GM12875 (cell line): ENCODE results near the gene RP9.

Source experiments
- H3K4me3 ChIP-seq: one replicate; pipeline ENCODE4 v1.5.1; 2011; ENCODE audit warnings: low read depth, low read length, control low read depth
- TF ChIP-seq, protein P1 (sequence below): IDR thresholded peaks from 2 replicates; pipeline ENCODE4 v1.5.1; 2011; ENCODE audit warnings: low read depth, mild to moderate bottlenecking, control low read depth, inconsistent platforms, low read length, moderate library complexity, borderline replicate concordance; ENCODE audit not compliant: insufficient read depth

The RP9 gene

GRCh38 chr7:33065981-33066380 is 43.2 kb downstream of the RP9 start:
- TF ChIP-seq, protein P1, sequence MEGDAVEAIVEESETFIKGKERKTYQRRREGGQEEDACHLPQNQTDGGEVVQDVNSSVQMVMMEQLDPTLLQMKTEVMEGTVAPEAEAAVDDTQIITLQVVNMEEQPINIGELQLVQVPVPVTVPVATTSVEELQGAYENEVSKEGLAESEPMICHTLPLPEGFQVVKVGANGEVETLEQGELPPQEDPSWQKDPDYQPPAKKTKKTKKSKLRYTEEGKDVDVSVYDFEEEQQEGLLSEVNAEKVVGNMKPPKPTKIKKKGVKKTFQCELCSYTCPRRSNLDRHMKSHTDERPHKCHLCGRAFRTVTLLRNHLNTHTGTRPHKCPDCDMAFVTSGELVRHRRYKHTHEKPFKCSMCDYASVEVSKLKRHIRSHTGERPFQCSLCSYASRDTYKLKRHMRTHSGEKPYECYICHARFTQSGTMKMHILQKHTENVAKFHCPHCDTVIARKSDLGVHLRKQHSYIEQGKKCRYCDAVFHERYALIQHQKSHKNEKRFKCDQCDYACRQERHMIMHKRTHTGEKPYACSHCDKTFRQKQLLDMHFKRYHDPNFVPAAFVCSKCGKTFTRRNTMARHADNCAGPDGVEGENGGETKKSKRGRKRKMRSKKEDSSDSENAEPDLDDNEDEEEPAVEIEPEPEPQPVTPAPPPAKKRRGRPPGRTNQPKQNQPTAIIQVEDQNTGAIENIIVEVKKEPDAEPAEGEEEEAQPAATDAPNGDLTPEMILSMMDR, result no peak
- no peak overlapping the region for H3K4me3 ChIP-seq

DNA sequence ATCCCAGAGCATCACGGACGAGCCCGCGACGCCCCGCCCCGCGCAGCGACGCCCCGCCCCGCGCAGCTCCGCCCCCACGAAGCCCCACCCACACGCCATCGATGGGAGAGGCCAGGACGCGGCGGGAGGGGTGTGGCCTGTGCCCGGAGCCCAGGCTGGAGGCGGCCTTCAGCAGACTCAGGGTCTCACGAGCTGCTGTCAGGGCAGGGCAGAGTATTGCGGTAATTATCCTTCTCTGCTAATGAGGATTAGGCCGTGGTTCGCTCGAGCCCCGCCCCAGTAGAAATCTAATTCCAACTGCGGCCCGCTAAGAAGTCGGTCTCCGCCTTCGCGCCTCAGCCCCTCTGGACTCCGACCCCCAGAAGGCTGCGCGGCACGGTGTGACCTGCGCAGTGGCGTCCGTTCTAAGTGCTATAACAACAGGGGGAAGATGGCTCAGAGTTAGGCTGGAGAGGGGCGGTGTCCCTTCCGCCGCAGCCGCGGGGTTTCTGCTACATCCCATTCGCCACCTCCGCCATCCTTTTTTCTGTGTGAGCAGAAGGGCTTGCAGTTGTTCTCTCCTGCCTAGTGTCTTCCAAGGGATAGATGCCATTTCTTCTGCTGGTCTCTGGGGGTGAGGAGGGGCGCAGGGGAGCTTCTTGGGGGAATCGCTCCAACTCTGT is 46.3 kb downstream of the RP9 start:
- TF ChIP-seq, protein P1, result no peak

DNA sequence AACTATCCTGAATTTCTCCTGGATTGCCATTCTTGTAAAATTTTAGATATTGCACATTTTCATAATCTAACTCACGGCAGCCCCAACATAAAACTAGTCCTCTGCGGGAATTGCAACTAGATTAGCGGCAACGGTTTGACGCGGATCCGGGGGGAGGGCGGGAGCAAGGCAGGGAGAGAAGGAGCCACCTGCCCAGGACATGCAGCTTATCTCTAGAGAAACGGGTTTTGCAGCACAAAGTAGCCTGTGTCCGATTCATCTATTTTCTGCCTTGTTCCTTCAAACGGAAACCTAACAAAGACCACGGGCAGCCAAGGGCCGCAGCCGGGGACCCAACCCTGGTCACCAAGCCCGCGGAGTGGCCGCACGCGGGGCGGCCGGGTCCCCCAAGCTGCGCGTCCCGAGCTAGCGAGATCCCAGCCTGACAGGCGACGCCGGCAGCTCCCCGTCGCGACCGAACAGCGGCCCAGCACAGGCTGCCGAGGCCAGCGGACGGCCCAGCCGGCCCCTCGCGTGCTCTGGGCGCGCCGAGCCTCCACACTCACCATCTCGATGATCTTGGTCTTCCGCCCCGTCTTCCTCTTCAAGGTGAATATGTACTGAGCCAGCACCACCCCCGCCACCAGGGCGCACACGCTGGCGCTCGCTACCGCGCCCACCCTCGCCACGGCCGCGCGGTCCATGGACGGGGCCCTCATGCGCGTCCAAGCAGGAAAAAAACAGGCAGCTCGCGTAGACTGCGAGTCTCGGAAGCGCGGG is 47.0 kb downstream of the RP9 start, which contains the start of gene NT5C3A:
TSS of gene NT5C3A (minus strand) at position 754 of the 759 bp plus-strand sequence. CDS start at position 683, 71 bp downstream.
- peak within 1 kb of the TSS; percentile 68 for H3K4me3 ChIP-seq
- TF ChIP-seq, protein P1, result no peak

More for the DNA sequence above, 46.3 kb downstream of the RP9 start:
- H3K4me3 ChIP-seq, result peak overlapping the region; percentile 68

DNA sequence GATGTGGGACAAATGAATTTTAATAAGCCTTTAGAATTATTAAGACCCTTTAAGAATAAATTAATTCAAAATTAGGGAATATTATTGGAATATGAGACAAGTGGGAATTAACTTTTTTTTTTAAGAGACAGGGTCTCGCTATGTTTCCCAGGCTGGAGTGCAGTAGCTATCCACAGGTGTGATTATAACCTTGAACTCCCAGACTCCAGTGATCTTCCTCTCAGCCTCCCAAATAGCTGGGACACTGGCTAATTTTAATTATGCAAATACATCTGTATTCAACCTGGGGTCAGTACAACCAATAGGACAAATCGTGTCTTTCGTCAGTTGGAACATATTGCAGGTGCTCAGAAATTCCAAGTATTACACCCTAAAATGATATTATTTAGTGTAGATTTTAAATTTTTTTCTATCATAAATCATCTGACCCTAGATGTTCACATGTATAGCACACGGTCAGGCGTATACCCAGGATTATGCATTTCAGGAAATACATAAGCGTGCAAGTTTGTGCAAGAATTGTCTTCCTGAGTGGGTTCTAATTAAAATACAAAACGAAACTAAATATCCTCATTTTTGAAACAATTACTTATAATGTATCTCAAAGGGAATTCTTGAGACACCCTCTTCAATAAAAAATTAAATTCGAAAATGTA is 47.8 kb downstream of the RP9 start:
- peak overlapping the region; percentile 68 for H3K4me3 ChIP-seq
- TF ChIP-seq, protein P1, result no peak

- TF ChIP-seq, protein P1, result no peak
- no peak overlapping the region for H3K4me3 ChIP-seq
Measured at GRCh38 chr7:33059635-33060034, 49.6 kb downstream of the RP9 start.

DNA sequence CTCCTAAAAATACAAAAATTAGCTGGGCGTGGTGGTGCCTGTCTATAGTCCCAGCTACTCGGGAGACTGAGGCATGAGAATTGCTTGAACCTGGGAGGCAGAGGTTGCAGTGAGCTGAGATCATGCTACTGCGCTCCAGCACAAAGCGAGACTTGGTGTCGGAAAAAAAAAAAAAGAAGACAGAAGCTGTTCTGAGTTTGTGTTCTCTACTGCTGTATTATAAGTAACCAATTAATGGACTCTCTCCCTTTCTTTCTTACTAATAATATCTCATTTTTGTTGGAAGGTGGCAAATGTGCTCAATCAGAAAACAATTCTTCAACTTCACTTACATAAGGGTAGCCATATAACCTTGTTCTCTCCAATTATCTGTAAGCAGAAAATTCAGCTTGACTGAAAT is 54.0 kb downstream of the RP9 start:
- H3K4me3 ChIP-seq, result no peak overlapping the region
- TF ChIP-seq, protein P1, result no peak
